Neuronal stem cell (in vitro differentiated cells): ENCODE data around the gene MAPK8.
"Not testable (repeated sequence)": the region's sequence is repeated elsewhere in the genome, so short reads cannot be mapped to it uniquely, and the experiment has no call there.

Source experiments
- DNase-seq: peaks from one replicate; pipeline ENCODE4 v3.0.0-alpha.2; 2013; ENCODE audit warnings: low spot score
- H2AFZ ChIP-seq: one replicate; pipeline ENCODE4 v1.6.1; 2013; ENCODE audit warnings: mild to moderate bottlenecking, low read length, inconsistent platforms
- H2AK5ac ChIP-seq: 2 replicates; pipeline ENCODE4 v1.6.1; 2013; ENCODE audit warnings: low read depth, mild to moderate bottlenecking, inconsistent platforms, low read length, moderate library complexity, mixed read lengths
- H2BK120ac ChIP-seq: 2 replicates; pipeline ENCODE4 v1.6.1; 2013; ENCODE audit warnings: low read depth, mild to moderate bottlenecking, inconsistent platforms, low read length, moderate library complexity, mixed read lengths
- H2BK12ac ChIP-seq: one replicate; pipeline ENCODE4 v1.6.1; 2013; ENCODE audit warnings: low read length, inconsistent platforms
- H2BK15ac ChIP-seq: 2 replicates; pipeline ENCODE4 v1.6.1; 2013; ENCODE audit warnings: mild to moderate bottlenecking, low read length, inconsistent platforms, mixed read lengths
- H2BK5ac ChIP-seq: one replicate; pipeline ENCODE4 v1.6.1; 2013; ENCODE audit warnings: inconsistent platforms, mild to moderate bottlenecking, low read length, moderate library complexity
- H3K14ac ChIP-seq: one replicate; pipeline ENCODE4 v1.6.1; 2013; ENCODE audit warnings: low read length, inconsistent platforms
- H3K18ac ChIP-seq: 2 replicates; pipeline ENCODE4 v1.6.1; 2013; ENCODE audit warnings: low read length, inconsistent platforms
- H3K23ac ChIP-seq: 2 replicates; pipeline ENCODE4 v1.6.1; 2013; ENCODE audit warnings: low read depth, mild to moderate bottlenecking, mixed read lengths, low read length, inconsistent platforms; ENCODE audit not compliant: poor library complexity
- H3K27ac ChIP-seq: replicated peaks from 3 replicates; pipeline ENCODE4 v1.5.1; 2013; ENCODE audit warnings: low read length, inconsistent platforms
- H3K27me3 ChIP-seq, 3 experiments: 2 replicates each; pipeline ENCODE4 v1.6.1; 2013; ENCODE audit warnings: low read length in 3 of 3, mild to moderate bottlenecking in 2 of 3, inconsistent platforms in 1 of 3, low read depth in 1 of 3, mixed read lengths in 1 of 3, moderate library complexity in 1 of 3; ENCODE audit not compliant: control insufficient read depth in 3 of 3, insufficient read depth in 3 of 3
- H3K36me3 ChIP-seq, 2 donors: replicated peaks in 1 of 2; 2 replicates each; pipeline ENCODE4 v1.6.1; 2013; ENCODE audit warnings: low read length in 2 of 2; ENCODE audit not compliant: control insufficient read depth in 2 of 2, insufficient read depth in 2 of 2
- H3K4ac ChIP-seq: 2 replicates; pipeline ENCODE4 v1.6.1; 2013; ENCODE audit warnings: inconsistent platforms, mild to moderate bottlenecking, low read length, moderate library complexity
- H3K4me1 ChIP-seq, 2 donors: 1 replicate in 1 of 2; 2 replicates in 1 of 2; pipeline ENCODE4 v1.6.1; 2013; ENCODE audit warnings: low read length in 2 of 2, low read depth in 1 of 2; ENCODE audit not compliant: control insufficient read depth in 2 of 2, insufficient read depth in 1 of 2
- H3K4me2 ChIP-seq: one replicate; pipeline ENCODE4 v1.6.1; 2013; ENCODE audit warnings: mild to moderate bottlenecking, low read length, inconsistent platforms; ENCODE audit not compliant: insufficient read depth, poor library complexity, severe bottlenecking
- H3K4me3 ChIP-seq, 2 donors: 2 replicates each; pipeline ENCODE4 v1.5.1; 2013; ENCODE audit warnings: low read length in 2 of 2, mild to moderate bottlenecking in 2 of 2, inconsistent platforms in 1 of 2, moderate library complexity in 1 of 2
- H3K79me1 ChIP-seq: one replicate; pipeline ENCODE4 v1.6.1; 2013; ENCODE audit warnings: low read depth, mild to moderate bottlenecking, inconsistent platforms, low read length, moderate library complexity
- H3K9ac ChIP-seq: one replicate; pipeline ENCODE4 v1.6.1; 2013; ENCODE audit warnings: mild to moderate bottlenecking, low read depth, low read length, inconsistent platforms; ENCODE audit not compliant: poor library complexity
- H3K9me3 ChIP-seq, 2 donors: replicated peaks in 1 of 2; 2 replicates each; pipeline versions ENCODE3 to v1.6.1; 2013; ENCODE audit warnings: low read length in 2 of 2, mild to moderate bottlenecking in 2 of 2, inconsistent platforms in 1 of 2, low read depth in 1 of 2, mixed read lengths in 1 of 2, moderate library complexity in 1 of 2; ENCODE audit not compliant: control insufficient read depth in 2 of 2, insufficient read depth in 1 of 2
- H4K8ac ChIP-seq: one replicate; pipeline ENCODE4 v1.6.1; 2013; ENCODE audit warnings: low read depth, mild to moderate bottlenecking, inconsistent platforms, low read length, moderate library complexity
- H4K91ac ChIP-seq: one replicate; pipeline ENCODE4 v1.6.1; 2013; ENCODE audit warnings: low read length, low read depth, mild to moderate bottlenecking, inconsistent platforms; ENCODE audit not compliant: poor library complexity
- WGBS, 2 donors: extraction: QIAGEN DNeasy Blood & Tissue Kit; methylation state at CpG; one replicate each; pipeline ENCODE4 v1.1.7; 2013; ENCODE audit warnings: missing lambda C conversion rate in 2 of 2, mixed read lengths in 1 of 2; ENCODE audit not compliant: insufficient read length in 2 of 2, insufficient replicate concordance in 1 of 2; ENCODE audit errors: extremely low coverage in 2 of 2; 5-methylcytosine and 5-hydroxymethylcytosine counted together

The MAPK8 gene

GRCh38 chr10:48347539-48347938, 41.1 kb downstream of the MAPK8 start:
- H3K79me1 ChIP-seq, H3K36me3 ChIP-seq: not testable (repeated sequence)
- no CpG with 5 or more reads among the region's 2 CpGs for WGBS, 2 donors

GRCh38 chr10:48347943-48348342, 41.5 kb downstream of the MAPK8 start:
- not testable (repeated sequence) for H3K9me3 ChIP-seq, H3K79me1 ChIP-seq, H3K4me1 ChIP-seq, H3K9ac ChIP-seq, H3K18ac ChIP-seq, H2AK5ac ChIP-seq, H3K27ac ChIP-seq, H3K23ac ChIP-seq, H3K27me3 ChIP-seq, H2BK15ac ChIP-seq, H2BK120ac ChIP-seq, H3K14ac ChIP-seq, H4K8ac ChIP-seq, H2BK12ac ChIP-seq, DNase-seq, H3K36me3 ChIP-seq, H2BK5ac ChIP-seq, H3K4ac ChIP-seq, H4K91ac ChIP-seq, H3K4me2 ChIP-seq, H2AFZ ChIP-seq, H3K4me3 ChIP-seq
- no CpG with 5 or more reads among the region's 4 CpGs for WGBS, 2 donors

More at GRCh38 chr10:48347539-48347938, 41.1 kb downstream of the MAPK8 start:
- not testable (repeated sequence) for H3K4me3 ChIP-seq, H2AK5ac ChIP-seq, H3K9ac ChIP-seq, H3K27ac ChIP-seq, H4K8ac ChIP-seq, H3K4me2 ChIP-seq, H3K27me3 ChIP-seq, H3K23ac ChIP-seq, H3K4me1 ChIP-seq, H2AFZ ChIP-seq, H3K4ac ChIP-seq, H3K14ac ChIP-seq, H2BK5ac ChIP-seq, DNase-seq, H2BK120ac ChIP-seq, H2BK15ac ChIP-seq, H2BK12ac ChIP-seq, H3K9me3 ChIP-seq, H4K91ac ChIP-seq, H3K18ac ChIP-seq

GRCh38 chr10:48353246-48353645, 46.8 kb downstream of the MAPK8 start:
- no CpG with 5 or more reads among the region's 2 CpGs for WGBS, 2 donors
- H3K9me3 ChIP-seq: peaks cover 1 to 16% of the 10 kb centered on the region in 2 donors
- H3K79me1 ChIP-seq: no peaks in the 10 kb centered on the region
- H3K9ac ChIP-seq: no peak overlapping the region
- no peaks in the 10 kb centered on the region for H3K27me3 ChIP-seq
- no peak overlapping the region for H3K18ac ChIP-seq
- H2BK15ac ChIP-seq: no peak overlapping the region
- no peak overlapping the region for H4K8ac ChIP-seq
- DNase-seq: no peak
- no peaks in the 10 kb centered on the region for H3K4me1 ChIP-seq
- H2AK5ac ChIP-seq: no peak overlapping the region
- H3K14ac ChIP-seq: no peak overlapping the region
- H3K27ac ChIP-seq: no peak overlapping the region
- H4K91ac ChIP-seq: no peak overlapping the region
- H3K36me3 ChIP-seq: no peaks in the 10 kb centered on the region
- H2BK5ac ChIP-seq: no peak overlapping the region
- H2AFZ ChIP-seq: no peak overlapping the region
- H2BK120ac ChIP-seq: no peak overlapping the region
- no peak overlapping the region for H3K4me2 ChIP-seq
- H2BK12ac ChIP-seq: no peak overlapping the region
- H3K4me3 ChIP-seq: no peak overlapping the region
- no peak overlapping the region for H3K23ac ChIP-seq
- no peak overlapping the region for H3K4ac ChIP-seq

GRCh38 chr10:48357631-48358030, 51.2 kb downstream of the MAPK8 start:
- Histone ChIP-seq H2AK5ac (no peak overlapping the region), H3K18ac (no peak overlapping the region), H4K91ac (no peak overlapping the region), H2BK12ac (no peak overlapping the region), H2BK15ac (no peak overlapping the region), H3K27ac (no peak overlapping the region), H4K8ac (no peak overlapping the region), H3K9me3 (peaks cover 0 to 16% of the 10 kb centered on the region in 2 donors), H3K4me1 (no peaks in the 10 kb centered on the region), H3K27me3 (no peaks in the 10 kb centered on the region), H3K23ac (no peak overlapping the region), H2AFZ (no peak overlapping the region), H3K36me3 (no peaks in the 10 kb centered on the region), H2BK120ac (no peak overlapping the region), H2BK5ac (no peak overlapping the region), H3K4me2 (no peak overlapping the region), H3K79me1 (no peaks in the 10 kb centered on the region), H3K9ac (no peak overlapping the region), H3K14ac (no peak overlapping the region), H3K4ac (no peak overlapping the region), H3K4me3 (no peak overlapping the region)
- DNase-seq: no peak
- WGBS, 2 donors: no CpG with 5 or more reads among the region's 5 CpGs
